Lower leg skin (tissue), 3 donors: Measurements from ENCODE around the gene GPR132.

Source experiments
- POLR2A ChIP-seq, 2 donors: fragments of 450-650 bp; IDR thresholded peaks; one replicate each; pipeline ENCODE4 v1.6.1; 2016 to 2017; ENCODE audit warnings: antibody characterized with exemption in 2 of 2, mild to moderate bottlenecking in 1 of 2, moderate library complexity in 1 of 2
- TF ChIP-seq, protein P1 (sequence below), 3 donors: fragments of 450-650 bp; IDR thresholded peaks; one replicate each; pipeline ENCODE4 v1.5.1; 2016; ENCODE audit warnings: antibody characterized with exemption in 3 of 3, mild to moderate bottlenecking in 3 of 3, moderate library complexity in 2 of 3

DNA sequence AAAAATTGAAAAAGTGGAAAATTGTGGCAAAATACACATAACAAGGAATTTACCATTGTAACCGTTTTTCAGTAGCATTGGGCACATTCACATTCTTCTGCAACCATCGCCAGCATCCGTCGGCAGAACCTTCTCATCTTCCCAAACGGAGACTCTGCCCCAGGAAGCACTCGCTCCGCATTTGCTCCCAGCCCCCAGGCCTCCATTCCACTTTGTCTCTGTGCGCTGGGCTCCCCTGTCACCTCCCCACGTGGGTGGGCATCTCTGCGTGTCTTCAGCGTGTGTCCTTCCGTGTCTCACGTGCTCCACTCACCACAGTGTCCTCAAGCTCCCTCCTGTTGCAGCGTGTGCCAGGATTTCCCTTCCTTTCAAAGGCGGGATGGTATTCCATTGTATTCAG is 9.9 kb downstream of the GPR132 start:
- TF ChIP-seq, protein P1, sequence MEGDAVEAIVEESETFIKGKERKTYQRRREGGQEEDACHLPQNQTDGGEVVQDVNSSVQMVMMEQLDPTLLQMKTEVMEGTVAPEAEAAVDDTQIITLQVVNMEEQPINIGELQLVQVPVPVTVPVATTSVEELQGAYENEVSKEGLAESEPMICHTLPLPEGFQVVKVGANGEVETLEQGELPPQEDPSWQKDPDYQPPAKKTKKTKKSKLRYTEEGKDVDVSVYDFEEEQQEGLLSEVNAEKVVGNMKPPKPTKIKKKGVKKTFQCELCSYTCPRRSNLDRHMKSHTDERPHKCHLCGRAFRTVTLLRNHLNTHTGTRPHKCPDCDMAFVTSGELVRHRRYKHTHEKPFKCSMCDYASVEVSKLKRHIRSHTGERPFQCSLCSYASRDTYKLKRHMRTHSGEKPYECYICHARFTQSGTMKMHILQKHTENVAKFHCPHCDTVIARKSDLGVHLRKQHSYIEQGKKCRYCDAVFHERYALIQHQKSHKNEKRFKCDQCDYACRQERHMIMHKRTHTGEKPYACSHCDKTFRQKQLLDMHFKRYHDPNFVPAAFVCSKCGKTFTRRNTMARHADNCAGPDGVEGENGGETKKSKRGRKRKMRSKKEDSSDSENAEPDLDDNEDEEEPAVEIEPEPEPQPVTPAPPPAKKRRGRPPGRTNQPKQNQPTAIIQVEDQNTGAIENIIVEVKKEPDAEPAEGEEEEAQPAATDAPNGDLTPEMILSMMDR (IDR thresholded peaks at IDR 0.05): no peak
- TF ChIP-seq POLR2A (IDR thresholded peaks at IDR 0.05): no peak
